HG02840 (cell line): ENCODE data around the gene NAA80.
"Not testable (repeated sequence)": the region's sequence is repeated elsewhere in the genome, so short reads cannot be mapped to it uniquely, and the experiment has no call there.

ENCODE experiments used
- ATAC-seq: cut with Tn5 transposase; IDR thresholded peaks from one replicate; pipeline ENCODE4 v1.9.1; 2021; ENCODE audit warnings: mild to moderate bottlenecking, moderate library complexity, moderate number of reproducible peaks; ENCODE audit not compliant: unreplicated experiment, low FRiP score

The NAA80 gene

GRCh38 chr3:50317300-50317699, 18.1 kb upstream of the NAA80 start:
- ATAC-seq: no peak

GRCh38 chr3:50316657-50317242, 17.5 kb upstream of the NAA80 start:
- no peak for ATAC-seq

GRCh38 chr3:50314816-50315215, 15.6 kb upstream of the NAA80 start:
- no peak for ATAC-seq

GRCh38 chr3:50314342-50314741, 15.1 kb upstream of the NAA80 start:
- no peak for ATAC-seq

- not testable (repeated sequence) for ATAC-seq
Observed at GRCh38 chr3:50312041-50312440, 12.8 kb upstream of the NAA80 start.

GRCh38 chr3:50304601-50305000, 5.4 kb upstream of the NAA80 start:
- ATAC-seq: no peak

GRCh38 chr3:50303013-50303815, 4.0 kb upstream of the NAA80 start, which contains the start of gene HYAL1:
HYAL1 (minus strand) TSS chr3:50303574; CDS start chr3:50302956, 618 bp downstream.
- no peak for ATAC-seq

- no peak for ATAC-seq
Observed at GRCh38 chr3:50302095-50303012, 3.1 kb upstream of the NAA80 start.

- ATAC-seq: no peak
Observed at GRCh38 chr3:50300681-50301254, 1.6 kb upstream of the NAA80 start.

GRCh38 chr3:50299929-50300680, 900 bp upstream of the NAA80 start:
- ATAC-seq: no peak

GRCh38 chr3:50299638-50299928, 378 bp upstream of the NAA80 start:
- no peak for ATAC-seq

- ATAC-seq: no peak
Observed at GRCh38 chr3:50297896-50298725, 1.1 kb downstream of the NAA80 start.

GRCh38 chr3:50297384-50297775, 1.8 kb downstream of the NAA80 start:
- no peak for ATAC-seq

GRCh38 chr3:50296721-50297383, 2.4 kb downstream of the NAA80 start:
- no peak for ATAC-seq

GRCh38 chr3:50295553-50296431, 3.4 kb downstream of the NAA80 start:
- no peak for ATAC-seq

- no peak for ATAC-seq
Observed at GRCh38 chr3:50294492-50295403, 4.5 kb downstream of the NAA80 start.

- no peak for ATAC-seq
Observed at GRCh38 chr3:50294089-50294488, 5.1 kb downstream of the NAA80 start.
